Ishikawa (cell line): ENCODE results near the gene IRF8.

ENCODE experiments used
- CEBPB ChIP-seq: IDR thresholded peaks from 2 replicates; pipeline ENCODE4 v1.6.1; 2012
- EP300 ChIP-seq: IDR thresholded peaks from 2 replicates; pipeline ENCODE4 v1.6.1; 2012; ENCODE audit warnings: borderline replicate concordance
- NFIC ChIP-seq: IDR thresholded peaks from 2 replicates; pipeline ENCODE4 v1.6.1; 2012
- RAD21 ChIP-seq: IDR thresholded peaks from 2 replicates; pipeline ENCODE4 v1.6.1; 2012; ENCODE audit warnings: low read depth
- TAF1 ChIP-seq: IDR thresholded peaks from 2 replicates; pipeline ENCODE4 v1.6.1; 2012; ENCODE audit warnings: low read depth, mild to moderate bottlenecking
- TCF12 ChIP-seq: IDR thresholded peaks from 2 replicates; pipeline ENCODE4 v1.6.1; 2012; ENCODE audit warnings: low read depth
- YY1 ChIP-seq: IDR thresholded peaks from 2 replicates; pipeline ENCODE4 v1.6.1; 2012; ENCODE audit warnings: low read depth
- ZBTB7A ChIP-seq: IDR thresholded peaks from 2 replicates; pipeline ENCODE4 v1.6.1; 2012; ENCODE audit warnings: low read depth
- TF ChIP-seq, protein P1 (sequence below): IDR thresholded peaks from 2 replicates; pipeline ENCODE4 v1.6.1; 2012
- TF ChIP-seq, protein P2 (sequence below): IDR thresholded peaks from 2 replicates; pipeline ENCODE4 v1.6.1; 2012; ENCODE audit warnings: low read depth, mild to moderate bottlenecking
- TF ChIP-seq, protein P3 (sequence below): IDR thresholded peaks from 2 replicates; pipeline ENCODE4 v1.6.1; 2012

- TF ChIP-seq NFIC (no peak), RAD21 (peak; percentile 27; the same call in 1 of the 2 replicates), TCF12 (no peak), ZBTB7A (no peak), TAF1 (no peak), YY1 (no peak), EP300 (no peak), CEBPB (no peak)
- TF ChIP-seq, protein P1, sequence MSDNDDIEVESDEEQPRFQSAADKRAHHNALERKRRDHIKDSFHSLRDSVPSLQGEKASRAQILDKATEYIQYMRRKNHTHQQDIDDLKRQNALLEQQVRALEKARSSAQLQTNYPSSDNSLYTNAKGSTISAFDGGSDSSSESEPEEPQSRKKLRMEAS, result no peak
- TF ChIP-seq, protein P2, sequence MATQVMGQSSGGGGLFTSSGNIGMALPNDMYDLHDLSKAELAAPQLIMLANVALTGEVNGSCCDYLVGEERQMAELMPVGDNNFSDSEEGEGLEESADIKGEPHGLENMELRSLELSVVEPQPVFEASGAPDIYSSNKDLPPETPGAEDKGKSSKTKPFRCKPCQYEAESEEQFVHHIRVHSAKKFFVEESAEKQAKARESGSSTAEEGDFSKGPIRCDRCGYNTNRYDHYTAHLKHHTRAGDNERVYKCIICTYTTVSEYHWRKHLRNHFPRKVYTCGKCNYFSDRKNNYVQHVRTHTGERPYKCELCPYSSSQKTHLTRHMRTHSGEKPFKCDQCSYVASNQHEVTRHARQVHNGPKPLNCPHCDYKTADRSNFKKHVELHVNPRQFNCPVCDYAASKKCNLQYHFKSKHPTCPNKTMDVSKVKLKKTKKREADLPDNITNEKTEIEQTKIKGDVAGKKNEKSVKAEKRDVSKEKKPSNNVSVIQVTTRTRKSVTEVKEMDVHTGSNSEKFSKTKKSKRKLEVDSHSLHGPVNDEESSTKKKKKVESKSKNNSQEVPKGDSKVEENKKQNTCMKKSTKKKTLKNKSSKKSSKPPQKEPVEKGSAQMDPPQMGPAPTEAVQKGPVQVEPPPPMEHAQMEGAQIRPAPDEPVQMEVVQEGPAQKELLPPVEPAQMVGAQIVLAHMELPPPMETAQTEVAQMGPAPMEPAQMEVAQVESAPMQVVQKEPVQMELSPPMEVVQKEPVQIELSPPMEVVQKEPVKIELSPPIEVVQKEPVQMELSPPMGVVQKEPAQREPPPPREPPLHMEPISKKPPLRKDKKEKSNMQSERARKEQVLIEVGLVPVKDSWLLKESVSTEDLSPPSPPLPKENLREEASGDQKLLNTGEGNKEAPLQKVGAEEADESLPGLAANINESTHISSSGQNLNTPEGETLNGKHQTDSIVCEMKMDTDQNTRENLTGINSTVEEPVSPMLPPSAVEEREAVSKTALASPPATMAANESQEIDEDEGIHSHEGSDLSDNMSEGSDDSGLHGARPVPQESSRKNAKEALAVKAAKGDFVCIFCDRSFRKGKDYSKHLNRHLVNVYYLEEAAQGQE, result no peak
- TF ChIP-seq, protein P3, sequence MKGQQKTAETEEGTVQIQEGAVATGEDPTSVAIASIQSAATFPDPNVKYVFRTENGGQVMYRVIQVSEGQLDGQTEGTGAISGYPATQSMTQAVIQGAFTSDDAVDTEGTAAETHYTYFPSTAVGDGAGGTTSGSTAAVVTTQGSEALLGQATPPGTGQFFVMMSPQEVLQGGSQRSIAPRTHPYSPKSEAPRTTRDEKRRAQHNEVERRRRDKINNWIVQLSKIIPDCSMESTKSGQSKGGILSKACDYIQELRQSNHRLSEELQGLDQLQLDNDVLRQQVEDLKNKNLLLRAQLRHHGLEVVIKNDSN, result no peak
These were observed 4.7 kb upstream of the IRF8 start for GRCh38 chr16:85894266-85894665.
